SK-N-SH (cell line): Measurements from ENCODE around the gene OSBP2. TPM values are rescaled to one million over a fixed set of nuclear protein-coding genes. Genes with fewer than 3 reads are reported as not detected.

Experiments
- CTCF ChIA-PET: fragments of 300-600, 350-600 bp; formaldehyde crosslinking; extraction: SDS; loops from one replicate; lab custom pipeline; 2021; lab: Yijun Ruan, JAX
- POLR2A ChIA-PET: fragments of 350-600 bp; sonication (Branson Sonifier 250); formaldehyde crosslinking; extraction: SDS; loops from one replicate; lab custom pipeline; 2020; ENCODE audit warnings: antibody characterized with exemption, inconsistent platforms; lab: Yijun Ruan, JAX
- DNase-seq: peaks from one replicate; pipeline ENCODE4 v3.0.0; 2012
- H2AFZ ChIP-seq: fragments of 200-600 bp; sonication (generic); 2 replicates; pipeline ENCODE4 v1.8.1; 2016; ENCODE audit warnings: antibody characterized with exemption, mild to moderate bottlenecking, low read depth
- H3F3A ChIP-seq: fragments of 200-600 bp; sonication (generic); replicated peaks from 2 replicates; pipeline ENCODE3; 2016; ENCODE audit warnings: antibody characterized with exemption, mild to moderate bottlenecking; ENCODE audit not compliant: insufficient read depth
- H3K27ac ChIP-seq, 2 experiments: fragments of 200-500 bp in 1 of 2; fragments of 200-600 bp in 1 of 2; sonication (Bioruptor generic) in 1 of 2; sonication (generic), shearing (Covaris generic) in 1 of 2; 2 replicates each; pipeline versions ENCODE4 v1.5.1 to v1.6.1; 2014 to 2016; ENCODE audit warnings: low read depth in 2 of 2, inconsistent platforms in 1 of 2, low read length in 1 of 2, mild to moderate bottlenecking in 1 of 2, mixed read lengths in 1 of 2
- H3K27me3 ChIP-seq: fragments of 200-600 bp; sonication (generic), shearing (Covaris generic); 2 replicates; pipeline ENCODE4 v1.6.1; 2016; ENCODE audit warnings: mixed run types; ENCODE audit not compliant: insufficient read depth
- H3K36me3 ChIP-seq, 2 experiments: fragments of 200-500 bp in 1 of 2; fragments of 200-600 bp in 1 of 2; sonication (Bioruptor generic) in 1 of 2; sonication (generic) in 1 of 2; replicated peaks in 1 of 2; 2 replicates each; pipeline versions ENCODE3 to v1.5.1; 2014 to 2016; ENCODE audit warnings: low read length in 1 of 2, mild to moderate bottlenecking in 1 of 2; ENCODE audit not compliant: insufficient read depth in 2 of 2, control insufficient read depth in 1 of 2
- H3K4me1 ChIP-seq, 2 experiments: fragments of 200-500 bp in 1 of 2; fragments of 200-600 bp in 1 of 2; sonication (Bioruptor generic) in 1 of 2; sonication (generic), shearing (Covaris generic) in 1 of 2; 2 replicates each; pipeline versions ENCODE4 v1.5.1 to v1.6.1; 2014 to 2016; ENCODE audit warnings: low read depth in 1 of 2, low read length in 1 of 2, mixed run types in 1 of 2; ENCODE audit not compliant: insufficient read depth in 2 of 2, control insufficient read depth in 1 of 2
- H3K4me2 ChIP-seq: fragments of 200-600 bp; sonication (generic), shearing (Covaris generic); 2 replicates; pipeline ENCODE4 v1.6.1; 2017; ENCODE audit warnings: mixed run types
- H3K4me3 ChIP-seq, 2 experiments: fragments of 200-500 bp in 1 of 2; fragments of 200-600 bp in 1 of 2; sonication (Bioruptor generic) in 1 of 2; sonication (generic), shearing (Covaris generic) in 1 of 2; 2 replicates each; pipeline versions ENCODE4 v1.5.1 to v1.8.1; 2014 to 2016; ENCODE audit warnings: low read depth in 2 of 2, inconsistent platforms in 1 of 2, low read length in 1 of 2, mild to moderate bottlenecking in 1 of 2, mixed read lengths in 1 of 2, moderate library complexity in 1 of 2
- H3K79me2 ChIP-seq: fragments of 200-600 bp; sonication (generic); 2 replicates; pipeline ENCODE4 v1.8.1; 2017; ENCODE audit warnings: mild to moderate bottlenecking; ENCODE audit not compliant: insufficient read depth
- H3K9ac ChIP-seq: fragments of 200-600 bp; sonication (generic); 2 replicates; pipeline ENCODE4 v1.6.1; 2017; ENCODE audit warnings: mixed run types
- H3K9me2 ChIP-seq: fragments of 200-600 bp; sonication (generic); 2 replicates; pipeline ENCODE4 v1.6.1; 2017; ENCODE audit warnings: mixed run types
- H3K9me3 ChIP-seq: fragments of 200-600 bp; sonication (generic); 2 replicates; pipeline ENCODE4 v1.6.1; 2017; ENCODE audit warnings: mixed run types, mild to moderate bottlenecking, moderate library complexity
- H4K20me1 ChIP-seq: fragments of 200-600 bp; sonication (generic); 2 replicates; pipeline ENCODE4 v1.6.1; 2017; ENCODE audit warnings: mild to moderate bottlenecking, mixed run types; ENCODE audit not compliant: insufficient read depth
- MEF2A ChIP-seq: IDR thresholded peaks from 2 replicates; pipeline ENCODE4 v1.4.0; 2012; ENCODE audit warnings: low read depth, borderline replicate concordance
- RAD21 ChIP-seq: IDR thresholded peaks from 2 replicates; pipeline ENCODE4 v1.6.1; 2012; ENCODE audit warnings: mild to moderate bottlenecking, low read length
- TAF1 ChIP-seq: IDR thresholded peaks from 2 replicates; pipeline ENCODE4 v1.6.1; 2012; ENCODE audit warnings: low read depth, mild to moderate bottlenecking, low read length, moderate library complexity, borderline replicate concordance
- TCF12 ChIP-seq: IDR thresholded peaks from 2 replicates; pipeline ENCODE4 v1.4.0; 2012
- WGBS: methylation state at CpG from one replicate; pipeline ENCODE4 v1.1.6; 2017; ENCODE audit warnings: low lambda C conversion rate; 5-methylcytosine and 5-hydroxymethylcytosine counted together
- polyA plus RNA-seq, 3 experiments: library from polyadenylated mRNA; depleted of rRNA; stranded (reverse); fragments of >200 nt; gene quantifications; 2 replicates each; pipeline ENCODE4 v1.2.3, GENCODE V29; 2012
- TF ChIP-seq, protein P1 (sequence below): IDR thresholded peaks from 2 replicates; pipeline ENCODE4 v1.4.0; 2012; ENCODE audit warnings: low read depth, borderline replicate concordance
- TF ChIP-seq, protein P2 (sequence below): fragments of 150-350 bp; IDR thresholded peaks from 2 replicates; pipeline ENCODE4 v1.6.1; 2016; ENCODE audit warnings: mild to moderate bottlenecking, low read depth, low read length
- TF ChIP-seq, protein P3 (sequence below): IDR thresholded peaks from 2 replicates; pipeline ENCODE4 v1.4.0; 2012; ENCODE audit warnings: low read depth, borderline replicate concordance

The OSBP2 gene
- polyA plus RNA-seq, 1 of the 3 experiments (the other 2 are of a cell fraction), result 3.1 TPM

DNA sequence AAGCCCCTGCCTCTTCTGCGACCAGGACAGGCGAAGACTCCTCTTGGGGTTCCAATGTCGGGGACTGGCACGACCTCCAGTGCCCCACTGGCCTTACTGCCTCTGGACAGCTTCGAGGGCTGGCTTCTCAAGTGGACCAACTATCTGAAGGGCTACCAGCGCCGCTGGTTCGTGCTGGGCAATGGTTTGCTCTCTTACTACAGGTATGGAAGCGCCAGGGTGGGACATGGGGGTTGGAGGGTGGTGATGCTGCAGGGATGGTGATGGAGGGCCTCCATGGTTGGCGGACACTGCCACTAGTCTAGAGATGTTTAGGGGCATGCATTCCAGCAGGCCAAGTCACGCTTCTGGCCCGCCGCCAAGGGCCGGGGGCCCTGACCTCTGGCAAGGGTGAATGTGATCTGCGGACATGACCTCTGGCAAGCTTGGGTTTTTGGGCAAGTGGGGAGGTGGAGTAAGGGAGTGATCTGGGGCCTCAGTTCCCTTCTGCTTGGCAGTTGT is 727 bp downstream of the OSBP2 start (continued):
- TF ChIP-seq, protein P1, sequence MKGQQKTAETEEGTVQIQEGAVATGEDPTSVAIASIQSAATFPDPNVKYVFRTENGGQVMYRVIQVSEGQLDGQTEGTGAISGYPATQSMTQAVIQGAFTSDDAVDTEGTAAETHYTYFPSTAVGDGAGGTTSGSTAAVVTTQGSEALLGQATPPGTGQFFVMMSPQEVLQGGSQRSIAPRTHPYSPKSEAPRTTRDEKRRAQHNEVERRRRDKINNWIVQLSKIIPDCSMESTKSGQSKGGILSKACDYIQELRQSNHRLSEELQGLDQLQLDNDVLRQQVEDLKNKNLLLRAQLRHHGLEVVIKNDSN, result no peak

DNA sequence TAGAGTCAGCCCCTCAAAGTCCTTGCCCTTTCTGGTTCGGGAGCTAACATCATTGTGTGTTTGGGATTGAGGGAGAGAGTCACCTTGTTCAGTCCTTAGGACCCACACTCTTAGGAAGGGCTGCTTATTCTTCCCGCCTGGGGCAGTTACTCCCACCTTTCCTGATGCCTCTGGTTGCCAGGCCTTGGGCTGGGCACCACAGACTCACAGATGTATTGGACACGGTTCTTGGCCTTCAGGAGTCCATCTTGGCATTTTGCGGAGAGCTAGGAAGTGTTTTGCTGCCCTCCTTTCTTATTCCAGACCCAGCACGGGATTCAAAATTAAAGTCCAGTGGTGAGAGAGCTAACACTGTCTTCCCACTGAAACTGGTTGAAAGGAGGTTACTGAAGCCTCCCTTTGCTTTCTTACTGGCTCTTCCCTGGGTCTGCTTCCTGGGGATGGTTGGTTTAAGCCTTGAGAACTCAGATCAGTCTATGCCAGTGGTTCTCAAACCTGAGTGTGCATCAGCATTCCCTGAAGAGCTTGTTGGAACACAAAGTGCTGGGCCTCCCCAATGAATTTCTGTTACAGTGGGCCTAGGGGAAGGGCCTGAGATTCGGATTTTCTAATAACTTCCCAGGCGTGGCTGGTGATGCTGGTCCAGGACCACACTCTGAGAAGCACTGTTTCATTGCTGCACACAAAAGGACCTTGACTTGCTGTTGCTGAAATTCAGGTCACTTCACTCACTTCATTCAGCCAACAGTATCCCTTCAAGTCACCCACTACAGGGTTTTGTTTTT is 1.4 kb downstream of the OSBP2 start:
- Histone ChIP-seq H3K9me2 (no peaks in the 10 kb centered on the region), H3K4me1 (peaks cover 0 to 19% of the 10 kb centered on the region in 2 experiments; a peak in 2 of 4 replicates), H3K4me3 (peak overlapping the region in 1 of 2 experiments; percentile 64; a peak in 1 of 4 replicates), H3K36me3 (no peaks in the 10 kb centered on the region), H2AFZ (no peak overlapping the region), H3K27ac (no peak overlapping the region), H3K79me2 (no peaks in the 10 kb centered on the region), H3K4me2 (peak overlapping the region; percentile 91; the same call in 1 of the 2 replicates), H3K9me3 (no peaks in the 10 kb centered on the region), H4K20me1 (no peaks in the 10 kb centered on the region), H3K27me3 (no peaks in the 10 kb centered on the region), H3F3A (peaks cover 10% of the 10 kb centered on the region), H3K9ac (no peak overlapping the region)
- CTCF ChIA-PET, result interaction anchor here (0.9 to 5.6 kb wide), 4 partner anchors 9 to 61 kb away, joined by 3 to 31 read pairs (median 13); partner anchors contain the start of genes DUSP18 and SLC35E4
- POLR2A ChIA-PET, result interaction anchor here (1.9 kb wide), 1 partner anchor 62 kb away, joined by 7 read pairs; no protein-coding TSS in a partner anchor
- no peak for DNase-seq
- 96% methylated on average over 7 of the region's 7 CpGs for WGBS
- TF ChIP-seq, protein P2, sequence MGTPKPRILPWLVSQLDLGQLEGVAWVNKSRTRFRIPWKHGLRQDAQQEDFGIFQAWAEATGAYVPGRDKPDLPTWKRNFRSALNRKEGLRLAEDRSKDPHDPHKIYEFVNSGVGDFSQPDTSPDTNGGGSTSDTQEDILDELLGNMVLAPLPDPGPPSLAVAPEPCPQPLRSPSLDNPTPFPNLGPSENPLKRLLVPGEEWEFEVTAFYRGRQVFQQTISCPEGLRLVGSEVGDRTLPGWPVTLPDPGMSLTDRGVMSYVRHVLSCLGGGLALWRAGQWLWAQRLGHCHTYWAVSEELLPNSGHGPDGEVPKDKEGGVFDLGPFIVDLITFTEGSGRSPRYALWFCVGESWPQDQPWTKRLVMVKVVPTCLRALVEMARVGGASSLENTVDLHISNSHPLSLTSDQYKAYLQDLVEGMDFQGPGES, result no peak
- TF ChIP-seq RAD21, result no peak
- no peak for TF ChIP-seq MEF2A
- TF ChIP-seq TAF1, result no peak
- TF ChIP-seq, protein P3, sequence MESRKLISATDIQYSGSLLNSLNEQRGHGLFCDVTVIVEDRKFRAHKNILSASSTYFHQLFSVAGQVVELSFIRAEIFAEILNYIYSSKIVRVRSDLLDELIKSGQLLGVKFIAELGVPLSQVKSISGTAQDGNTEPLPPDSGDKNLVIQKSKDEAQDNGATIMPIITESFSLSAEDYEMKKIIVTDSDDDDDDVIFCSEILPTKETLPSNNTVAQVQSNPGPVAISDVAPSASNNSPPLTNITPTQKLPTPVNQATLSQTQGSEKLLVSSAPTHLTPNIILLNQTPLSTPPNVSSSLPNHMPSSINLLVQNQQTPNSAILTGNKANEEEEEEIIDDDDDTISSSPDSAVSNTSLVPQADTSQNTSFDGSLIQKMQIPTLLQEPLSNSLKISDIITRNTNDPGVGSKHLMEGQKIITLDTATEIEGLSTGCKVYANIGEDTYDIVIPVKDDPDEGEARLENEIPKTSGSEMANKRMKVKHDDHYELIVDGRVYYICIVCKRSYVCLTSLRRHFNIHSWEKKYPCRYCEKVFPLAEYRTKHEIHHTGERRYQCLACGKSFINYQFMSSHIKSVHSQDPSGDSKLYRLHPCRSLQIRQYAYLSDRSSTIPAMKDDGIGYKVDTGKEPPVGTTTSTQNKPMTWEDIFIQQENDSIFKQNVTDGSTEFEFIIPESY, result no peak
- no peak for TF ChIP-seq TCF12
- TF ChIP-seq, protein P1, result no peak
